H9 (cell line): ENCODE results near the gene CORO7. TPM values are rescaled to one million over a fixed set of nuclear protein-coding genes. Genes with fewer than 3 reads are reported as not detected.

Experiments used
- DNase-seq: peaks from one replicate; pipeline ENCODE4 v3.0.0-alpha.2; 2017
- H2AFZ ChIP-seq: one replicate; pipeline ENCODE4 v1.6.1; 2013; ENCODE audit warnings: mild to moderate bottlenecking, low read length, control low read depth, moderate library complexity
- H2AK5ac ChIP-seq: 2 replicates; pipeline ENCODE4 v1.6.1; 2013; ENCODE audit warnings: low read length, control low read depth, mixed read lengths; ENCODE audit not compliant: insufficient read length
- H2BK120ac ChIP-seq: one replicate; pipeline ENCODE4 v1.6.1; 2013; ENCODE audit warnings: low read depth, mild to moderate bottlenecking, low read length, control low read depth, inconsistent platforms; ENCODE audit not compliant: poor library complexity, severe bottlenecking
- H2BK12ac ChIP-seq: 2 replicates; pipeline ENCODE4 v1.6.1; 2013; ENCODE audit warnings: low read length, control low read depth, mixed read lengths, low read depth; ENCODE audit not compliant: insufficient read length
- H2BK15ac ChIP-seq: 2 replicates; pipeline ENCODE4 v1.6.1; 2013; ENCODE audit warnings: low read depth, low read length, control low read depth
- H2BK20ac ChIP-seq: one replicate; pipeline ENCODE4 v1.6.1; 2013; ENCODE audit warnings: low read depth, mild to moderate bottlenecking, low read length, control low read depth, inconsistent platforms; ENCODE audit not compliant: poor library complexity, severe bottlenecking
- H2BK5ac ChIP-seq: 2 replicates; pipeline ENCODE4 v1.6.1; 2013; ENCODE audit warnings: low read length, control low read depth, mixed read lengths; ENCODE audit not compliant: insufficient read length
- H3K14ac ChIP-seq: 2 replicates; pipeline ENCODE4 v1.6.1; 2013; ENCODE audit warnings: low read length, control low read depth; ENCODE audit not compliant: insufficient read depth
- H3K18ac ChIP-seq: 2 replicates; pipeline ENCODE4 v1.6.1; 2013; ENCODE audit warnings: low read depth, mild to moderate bottlenecking, mixed read lengths, low read length, control low read depth; ENCODE audit not compliant: insufficient read length
- H3K23ac ChIP-seq: 2 replicates; pipeline ENCODE4 v1.6.1; 2013; ENCODE audit warnings: low read length, control low read depth, mixed read lengths, low read depth; ENCODE audit not compliant: insufficient read length
- H3K23me2 ChIP-seq: 2 replicates; pipeline ENCODE4 v1.6.1; 2013; ENCODE audit warnings: low read depth, mild to moderate bottlenecking, mixed read lengths, low read length, control low read depth; ENCODE audit not compliant: insufficient read length, poor library complexity, severe bottlenecking
- H3K27ac ChIP-seq: 2 replicates; pipeline ENCODE4 v1.5.1; 2013; ENCODE audit warnings: low read length, control low read depth, mixed read lengths, low read depth; ENCODE audit not compliant: insufficient read length
- H3K27me3 ChIP-seq: 2 replicates; pipeline ENCODE4 v1.6.1; 2013; ENCODE audit warnings: low read length, control low read depth, inconsistent platforms; ENCODE audit not compliant: insufficient read depth
- H3K4ac ChIP-seq: 2 replicates; pipeline ENCODE4 v1.6.1; 2013; ENCODE audit warnings: low read depth, mild to moderate bottlenecking, control low read depth, inconsistent platforms, low read length, moderate library complexity
- H3K4me1 ChIP-seq: 2 replicates; pipeline ENCODE4 v1.6.1; 2013; ENCODE audit warnings: low read length, control low read depth, inconsistent platforms; ENCODE audit not compliant: insufficient read depth
- H3K4me2 ChIP-seq: 2 replicates; pipeline ENCODE4 v1.6.1; 2013; ENCODE audit warnings: low read length, control low read depth, mixed read lengths; ENCODE audit not compliant: insufficient read length, insufficient read depth
- H3K56ac ChIP-seq: 2 replicates; pipeline ENCODE4 v1.6.1; 2013; ENCODE audit warnings: low read depth, mild to moderate bottlenecking, mixed read lengths, low read length, control low read depth; ENCODE audit not compliant: insufficient read length
- H3K79me1 ChIP-seq: 2 replicates; pipeline ENCODE4 v1.6.1; 2013; ENCODE audit warnings: low read depth, mild to moderate bottlenecking, moderate library complexity, low read length, control low read depth, inconsistent platforms; ENCODE audit not compliant: insufficient read depth, poor library complexity, severe bottlenecking
- H3K79me2 ChIP-seq: 2 replicates; pipeline ENCODE4 v1.6.1; 2013; ENCODE audit warnings: low read length, control low read depth, inconsistent platforms; ENCODE audit not compliant: insufficient read depth
- H3K9ac ChIP-seq: 2 replicates; pipeline ENCODE4 v1.6.1; 2013; ENCODE audit warnings: low read length, control low read depth, mixed read lengths; ENCODE audit not compliant: insufficient read length; ENCODE audit errors: extremely low read depth
- H3K9me3 ChIP-seq: one replicate; pipeline ENCODE4 v1.6.1; 2013; ENCODE audit warnings: low read depth, low read length, inconsistent platforms; ENCODE audit not compliant: control insufficient read depth
- H3T11ph ChIP-seq: one replicate; pipeline ENCODE4 v1.6.1; 2013; ENCODE audit warnings: mild to moderate bottlenecking, low read length, control low read depth, inconsistent platforms
- H4K20me1 ChIP-seq: one replicate; pipeline ENCODE4 v1.6.1; 2013; ENCODE audit not compliant: control insufficient read depth, insufficient read length, insufficient read depth
- H4K5ac ChIP-seq: 2 replicates; pipeline ENCODE4 v1.6.1; 2013; ENCODE audit warnings: low read depth, mild to moderate bottlenecking, mixed read lengths, low read length, control low read depth; ENCODE audit not compliant: insufficient read length
- H4K8ac ChIP-seq: replicated peaks from 2 replicates; pipeline ENCODE4 v1.6.1; 2013; ENCODE audit warnings: low read length, control low read depth, mixed read lengths, low read depth; ENCODE audit not compliant: insufficient read length
- H4K91ac ChIP-seq: 2 replicates; pipeline ENCODE4 v1.6.1; 2013; ENCODE audit warnings: low read depth, mild to moderate bottlenecking, moderate library complexity, mixed read lengths, low read length, control low read depth; ENCODE audit not compliant: insufficient read length
- H3K27ac Mint-ChIP-seq, 3 experiments: 2 replicates in 2 of 3; 3 replicates in 1 of 3; pipeline ENCODE4 v1.8.0; 2020 to 2021; ENCODE audit warnings: mixed read lengths in 3 of 3, mild to moderate bottlenecking in 1 of 3, moderate library complexity in 1 of 3
- H3K27me3 Mint-ChIP-seq: 2 replicates; pipeline ENCODE4 v1.8.0; 2021; ENCODE audit warnings: low read depth, mild to moderate bottlenecking, moderate library complexity, mixed read lengths
- H3K36me3 Mint-ChIP-seq, 3 experiments: 2 replicates in 2 of 3; 3 replicates in 1 of 3; pipeline ENCODE4 v1.8.0; 2020 to 2021; ENCODE audit warnings: low read depth in 3 of 3, mixed read lengths in 3 of 3; ENCODE audit not compliant: insufficient read depth in 1 of 3
- H3K4me1 Mint-ChIP-seq, 2 experiments: 2 replicates each; pipeline ENCODE4 v1.8.0; 2020; ENCODE audit warnings: mixed read lengths in 2 of 2
- H3K4me3 Mint-ChIP-seq, 2 experiments: 2 replicates in 1 of 2; 3 replicates in 1 of 2; pipeline ENCODE4 v1.8.0; 2020 to 2021; ENCODE audit warnings: mild to moderate bottlenecking in 2 of 2, mixed read lengths in 2 of 2, moderate library complexity in 1 of 2
- H3K9me3 Mint-ChIP-seq, 2 experiments: 2 replicates in 1 of 2; 3 replicates in 1 of 2; pipeline ENCODE4 v1.8.0; 2020; ENCODE audit warnings: mild to moderate bottlenecking in 2 of 2, mixed read lengths in 2 of 2, moderate library complexity in 1 of 2
- CTCF ChIP-seq: fragments of 200-600 bp; sonication (generic); conservative IDR thresholded peaks from 3 replicates; pipeline ENCODE4 v1.8.0; 2021; ENCODE audit warnings: antibody characterized with exemption, mild to moderate bottlenecking
- WGBS: extraction: QIAGEN DNeasy Blood & Tissue Kit; methylation state at CpG from one replicate; pipeline ENCODE4 v1.1.7; 2013; ENCODE audit warnings: missing lambda C conversion rate, low lambda C conversion rate, mixed read lengths; ENCODE audit not compliant: insufficient read length; ENCODE audit errors: extremely low coverage; 5-methylcytosine and 5-hydroxymethylcytosine counted together
- total RNA-seq: library from RNA; stranded (reverse); gene quantifications from 2 replicates; pipeline ENCODE4 v1.2.1, GENCODE V29; 2021

Gene CORO7
- total RNA-seq, 1 experiment from 2014 or later: 38.4 TPM

GRCh38 chr16:4332623-4333307, 83.6 kb downstream of the CORO7 start:
- Histone ChIP-seq H4K91ac (no peak overlapping the region), H4K5ac (no peak overlapping the region), H3K18ac (no peak overlapping the region), H3K9ac (no peak overlapping the region), H3K9me3 (no peaks in the 10 kb centered on the region), H4K20me1 (no peaks in the 10 kb centered on the region), H3K4ac (no peak overlapping the region), H2BK20ac (no peak overlapping the region), H3K4me2 (no peak overlapping the region), H3K14ac (no peak overlapping the region), H3K27me3 (no peaks in the 10 kb centered on the region), H3K23ac (no peak overlapping the region), H3K79me2 (no peaks in the 10 kb centered on the region; the same call in 1 of the 2 replicates), H2AFZ (no peak overlapping the region), H3K79me1 (no peaks in the 10 kb centered on the region), H2BK12ac (no peak overlapping the region), H2BK15ac (no peak overlapping the region), H3K27ac (no peak overlapping the region), H3T11ph (no peak overlapping the region), H3K4me1 (no peaks in the 10 kb centered on the region), H2BK5ac (no peak overlapping the region), H3K56ac (no peak overlapping the region), H4K8ac (no peak overlapping the region), H3K23me2 (peaks cover 3% of the 10 kb centered on the region), H2AK5ac (no peak overlapping the region), H2BK120ac (no peak overlapping the region)
- WGBS: no CpG with 5 or more reads among the region's 19 CpGs
- no peak for TF ChIP-seq CTCF
- no peak overlapping the region for H3K4me3 Mint-ChIP-seq
- H3K27me3 Mint-ChIP-seq: no peaks in the 10 kb centered on the region
- no peak overlapping the region for H3K27ac Mint-ChIP-seq
- no peaks in the 10 kb centered on the region for H3K9me3 Mint-ChIP-seq
- DNase-seq: no peak
- H3K36me3 Mint-ChIP-seq: peaks cover 4 to 15% (median 10%) of the 10 kb centered on the region in 3 experiments; a peak in 5 of 7 replicates
- peaks cover 4 to 8% of the 10 kb centered on the region in 2 experiments for H3K4me1 Mint-ChIP-seq
